Globus pallidus (tissue), 1 donor: Measurements from ENCODE around the gene PDGFC.

Experiments
- DNase-seq: peaks from one replicate; pipeline ENCODE4 v3.0.0-alpha.2; 2015; ENCODE audit warnings: low spot score

PDGFC gene, protein sequence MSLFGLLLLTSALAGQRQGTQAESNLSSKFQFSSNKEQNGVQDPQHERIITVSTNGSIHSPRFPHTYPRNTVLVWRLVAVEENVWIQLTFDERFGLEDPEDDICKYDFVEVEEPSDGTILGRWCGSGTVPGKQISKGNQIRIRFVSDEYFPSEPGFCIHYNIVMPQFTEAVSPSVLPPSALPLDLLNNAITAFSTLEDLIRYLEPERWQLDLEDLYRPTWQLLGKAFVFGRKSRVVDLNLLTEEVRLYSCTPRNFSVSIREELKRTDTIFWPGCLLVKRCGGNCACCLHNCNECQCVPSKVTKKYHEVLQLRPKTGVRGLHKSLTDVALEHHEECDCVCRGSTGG

DNA sequence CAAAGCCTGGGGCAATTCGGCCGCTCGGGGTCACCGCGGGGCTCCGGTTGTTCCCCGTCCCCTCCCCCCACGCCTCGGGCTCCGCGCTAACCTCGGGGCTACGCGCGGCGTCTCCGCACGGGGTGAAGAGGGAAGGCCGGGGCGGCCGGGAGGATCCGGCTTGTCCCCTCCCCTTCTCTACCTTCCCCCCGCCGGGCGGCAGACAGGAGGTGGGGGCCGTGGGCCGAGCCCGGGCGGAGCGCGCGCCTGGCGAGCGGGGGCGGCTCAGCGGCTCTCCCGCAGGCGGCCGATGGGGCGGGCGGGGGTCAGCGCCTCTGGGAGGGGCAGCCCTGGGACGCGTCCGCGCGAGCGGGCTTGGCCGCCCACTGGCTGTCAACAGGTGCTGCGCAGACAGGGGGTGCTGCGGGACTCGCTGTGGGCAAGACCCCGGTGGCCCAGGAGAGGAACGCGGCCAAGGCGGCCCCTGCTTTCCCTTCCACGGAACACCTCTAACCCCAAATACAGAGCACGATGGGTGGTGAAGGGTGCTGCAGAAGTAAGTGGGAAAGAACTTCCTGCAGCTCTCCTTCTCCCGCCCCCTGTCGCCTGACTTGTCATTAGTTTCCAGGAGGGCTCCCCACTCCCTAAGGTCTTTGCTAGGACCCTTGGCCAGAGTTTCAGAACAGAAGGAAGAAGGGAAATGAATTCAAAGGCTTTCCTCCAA, at the start of gene PDGFC:
Gene PDGFC, minus strand, starts transcription at position 124 of the 703 bp plus-strand sequence. CDS start 896 bp downstream, outside the sequence.
- DNase-seq = peak; percentile 62

DNA sequence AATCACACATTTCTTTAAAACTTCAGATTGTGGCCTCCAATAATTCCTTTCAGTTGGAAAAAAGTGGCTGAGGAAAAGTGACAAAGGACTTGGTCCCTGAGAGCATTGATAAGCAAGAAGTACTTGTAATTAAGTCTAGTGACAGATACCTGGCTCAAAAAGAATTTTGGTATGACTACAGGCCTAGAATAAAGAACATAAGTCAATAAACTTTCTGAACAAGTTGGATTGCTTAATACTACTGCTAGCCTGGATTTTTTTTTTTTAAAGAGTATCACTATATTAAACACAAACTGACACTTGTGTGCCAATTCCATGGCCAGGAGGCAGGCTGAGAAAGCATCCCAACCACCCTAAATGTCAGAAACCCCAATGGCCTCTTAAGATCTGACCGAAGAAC, 49.3 kb upstream of the PDGFC start:
- DNase-seq = no peak

DNA sequence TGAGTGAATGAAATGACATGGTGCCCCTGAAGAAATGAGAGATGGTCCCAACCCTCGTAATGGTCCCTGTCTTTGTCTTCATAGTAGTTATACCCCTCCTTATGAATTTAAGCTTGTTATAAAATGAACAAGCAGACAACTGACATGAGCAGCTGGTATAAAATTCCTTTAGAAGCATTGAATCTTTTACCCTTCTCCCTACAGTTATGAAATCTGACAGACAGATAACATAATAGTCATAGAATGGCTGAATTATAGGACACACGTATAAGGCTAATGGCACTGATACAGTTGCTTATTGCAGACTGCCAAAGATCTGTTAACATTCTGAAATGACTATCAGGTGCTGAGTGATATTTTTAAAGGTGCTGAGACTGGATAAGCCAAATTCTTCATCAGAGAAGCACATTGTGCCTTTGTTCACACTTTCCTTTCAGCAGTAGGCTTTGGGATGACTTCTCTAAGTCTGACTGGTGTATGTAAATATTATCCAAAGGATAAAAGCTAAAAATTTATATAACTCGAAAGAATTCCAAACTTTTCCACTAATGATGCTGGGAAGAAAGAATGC, 47.4 kb upstream of the PDGFC start:
- no peak for DNase-seq

DNA sequence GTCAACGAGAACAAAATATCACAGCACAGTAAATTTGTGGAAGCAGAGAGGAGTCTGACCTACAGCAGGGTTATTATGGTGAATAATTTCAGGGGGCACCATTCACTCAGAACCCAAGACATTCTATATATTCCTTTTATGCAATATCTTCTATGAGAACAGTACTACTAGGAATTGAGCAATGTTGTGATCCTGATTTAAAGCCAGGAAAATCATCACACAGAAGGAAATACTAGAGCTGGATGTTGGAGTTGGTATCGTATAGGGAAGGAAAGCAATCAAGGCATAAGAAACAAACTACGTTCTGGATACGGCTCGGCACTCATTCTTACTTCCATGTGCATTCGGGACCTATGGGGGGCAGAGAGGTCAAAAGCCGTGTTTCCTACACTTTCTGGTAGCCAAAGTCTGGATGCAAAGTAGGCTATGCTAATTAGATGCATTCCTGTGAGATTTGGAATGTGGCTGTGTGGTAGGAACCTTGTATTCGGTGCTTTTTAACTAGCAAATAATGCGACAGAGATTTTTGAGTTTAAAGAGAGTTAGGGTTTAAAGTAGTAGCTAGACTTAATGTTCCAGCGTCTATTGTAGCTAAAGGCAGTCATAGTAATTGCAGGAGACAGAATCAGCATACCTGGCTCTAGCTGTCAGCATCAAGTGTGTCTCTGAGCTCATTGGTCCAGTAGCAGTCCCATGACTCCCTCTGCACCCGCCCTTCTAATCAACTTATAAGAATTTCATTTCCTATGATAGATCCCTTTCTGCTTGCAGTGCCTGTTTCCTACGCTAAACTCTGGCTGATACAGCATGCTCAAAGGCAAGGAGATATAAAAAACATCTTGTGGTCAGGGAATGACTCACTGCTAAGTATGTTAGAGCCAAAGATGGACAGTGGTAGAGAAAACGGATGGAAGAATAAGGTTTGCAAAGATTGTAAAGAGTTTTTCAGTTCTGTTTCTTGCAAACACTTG, 43.3 kb upstream of the PDGFC start:
- DNase-seq = no peak

DNA sequence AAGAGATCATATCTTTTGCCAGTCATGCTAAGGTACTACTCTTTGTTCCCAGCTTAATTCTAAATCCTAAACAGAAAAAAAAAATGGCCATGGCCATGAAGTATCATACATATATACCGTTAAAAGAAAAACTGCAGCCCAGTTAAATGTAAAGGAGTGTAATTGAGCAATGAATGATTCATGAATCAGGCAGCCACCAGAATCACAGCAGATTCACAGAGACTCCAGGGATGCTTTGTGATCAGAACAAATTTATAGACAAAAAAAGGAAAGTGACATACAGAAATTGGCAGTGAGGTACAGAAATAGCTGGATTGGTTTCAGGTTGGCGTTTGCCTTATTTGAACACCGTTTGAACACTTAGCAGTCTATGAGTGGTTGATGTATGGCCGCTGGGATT, 42.1 kb upstream of the PDGFC start:
- no peak for DNase-seq

DNA sequence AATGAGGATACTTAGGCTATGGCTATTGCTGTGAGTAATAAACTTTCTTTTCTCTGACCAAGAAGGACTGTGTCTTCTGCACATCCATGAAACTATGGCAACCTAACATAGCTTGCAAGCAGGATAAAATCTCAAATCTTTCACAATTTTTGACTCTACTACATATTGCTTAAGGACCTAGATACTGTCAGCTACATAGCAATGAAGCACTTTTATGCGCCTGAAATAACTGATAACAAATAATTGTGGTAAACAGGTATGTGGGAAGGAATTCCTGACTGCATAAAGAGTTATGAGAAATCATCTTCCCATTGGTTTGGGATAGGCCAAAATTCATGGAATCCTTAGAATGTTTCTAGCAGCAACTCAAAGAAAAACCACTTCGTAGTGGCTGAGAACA, 41.2 kb upstream of the PDGFC start:
- DNase-seq = no peak

DNA sequence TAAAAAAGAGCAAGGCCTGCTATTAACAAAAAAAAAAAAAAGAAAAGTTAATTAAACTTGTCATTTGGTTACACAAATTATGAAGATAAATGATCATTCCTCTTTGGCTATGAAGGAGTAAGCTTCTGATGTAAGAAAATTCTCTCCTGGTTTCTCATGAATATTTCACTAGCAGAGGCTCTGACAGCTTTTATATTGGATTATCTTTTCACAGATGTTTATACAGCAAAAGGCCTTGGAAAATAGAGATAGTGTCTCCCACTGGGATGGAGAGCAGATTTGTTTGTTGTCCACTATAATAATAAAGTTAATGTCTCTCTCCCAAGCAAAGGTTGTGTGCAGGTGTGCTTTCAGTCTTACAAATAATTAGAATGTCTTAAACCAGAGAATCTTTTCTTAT, 40.7 kb upstream of the PDGFC start:
- no peak for DNase-seq

DNA sequence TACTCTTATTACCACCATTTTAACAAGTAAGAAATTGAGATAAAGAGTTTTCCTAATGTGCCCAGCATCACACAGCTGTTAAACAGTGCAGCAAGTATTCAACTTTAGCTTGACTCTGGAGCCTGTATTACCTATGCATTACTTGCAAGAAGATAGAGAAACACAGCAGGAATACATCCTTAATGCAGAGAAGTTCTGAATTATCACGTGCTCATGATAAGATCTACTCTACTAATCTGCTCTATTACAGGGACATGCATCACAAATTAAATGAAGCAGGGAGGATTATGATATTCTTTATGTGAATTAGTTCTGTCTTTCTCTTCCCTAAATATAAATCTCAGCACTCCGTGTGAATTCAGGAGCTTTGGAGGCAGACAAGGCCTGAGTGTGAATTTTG, 39.0 kb upstream of the PDGFC start:
- no peak for DNase-seq

DNA sequence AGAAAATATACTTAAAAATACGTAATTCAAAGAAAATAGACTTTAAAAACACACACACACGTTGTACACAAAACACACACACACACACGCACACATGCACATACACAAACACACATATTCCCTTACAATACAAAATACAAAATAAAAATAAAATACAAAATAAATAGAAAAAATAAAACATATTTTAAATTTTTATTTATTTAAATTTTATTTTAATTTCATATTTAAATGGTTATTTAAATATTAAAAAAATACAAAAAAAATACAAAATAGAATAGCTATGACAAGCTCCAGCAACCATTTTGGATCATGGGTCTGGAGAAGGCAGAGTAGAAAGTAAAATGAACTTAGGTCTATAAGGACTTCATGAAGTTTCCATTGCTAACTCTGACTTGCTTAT, 34.2 kb upstream of the PDGFC start:
- no peak for DNase-seq

DNA sequence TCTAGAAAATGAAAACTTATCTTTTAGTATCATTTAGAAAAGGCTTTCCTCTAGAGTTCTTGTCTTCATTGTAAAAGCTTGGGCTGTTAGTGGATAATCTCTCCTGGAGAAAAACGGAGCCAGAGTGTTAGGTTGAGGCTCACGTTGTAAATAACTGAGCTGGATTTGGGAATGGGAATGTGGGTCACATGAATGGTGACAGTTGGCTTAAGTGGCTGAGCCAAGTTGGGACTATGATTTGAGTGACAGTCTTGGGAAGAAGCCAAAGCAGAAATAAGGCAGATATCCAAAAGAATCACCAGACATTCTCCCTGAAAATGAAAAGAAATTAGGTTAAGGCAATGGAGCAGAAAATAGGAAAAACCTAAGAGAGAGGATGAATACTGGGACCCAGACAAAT, 33.6 kb upstream of the PDGFC start:
- DNase-seq = no peak

DNA sequence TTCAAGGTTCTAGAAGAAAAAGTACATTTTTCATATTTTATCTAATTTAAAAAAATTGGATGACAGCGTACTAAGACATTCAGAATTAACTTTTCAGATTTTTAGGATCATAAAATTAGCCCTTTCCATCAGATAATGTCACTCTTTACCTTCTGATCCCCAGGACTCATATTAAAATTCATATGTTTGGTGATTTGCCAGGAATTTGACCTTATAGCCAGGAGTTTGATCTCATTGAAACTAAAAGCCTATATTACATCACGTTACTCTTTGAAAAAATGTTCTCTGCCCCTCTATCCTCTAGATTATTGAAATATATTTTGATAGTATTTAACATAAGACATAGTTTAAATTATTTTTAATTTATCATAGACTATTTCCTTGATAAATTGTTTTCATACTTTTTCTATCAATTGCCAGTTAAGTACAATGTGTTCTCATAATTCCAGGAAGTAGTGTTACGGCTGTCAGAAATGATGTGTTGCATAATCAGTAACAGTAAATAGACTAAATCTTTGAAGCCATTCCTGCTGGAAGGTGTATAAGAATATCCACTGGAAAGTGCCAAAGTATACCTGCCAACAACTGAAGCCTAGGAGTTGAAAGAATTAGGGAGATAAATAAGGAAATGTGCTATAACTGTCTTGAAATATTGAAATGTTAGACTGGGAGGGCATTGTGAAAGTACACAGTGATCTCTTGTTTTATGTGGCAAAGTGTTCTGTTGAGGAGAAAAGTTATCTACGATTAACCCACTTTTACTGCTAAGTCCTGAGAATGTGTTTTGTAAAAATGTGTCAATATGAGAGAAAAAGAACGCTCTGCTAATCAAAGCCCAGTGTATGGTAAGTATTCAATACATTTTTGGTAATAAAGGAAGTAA, 32.9 kb upstream of the PDGFC start:
- DNase-seq = no peak

DNA sequence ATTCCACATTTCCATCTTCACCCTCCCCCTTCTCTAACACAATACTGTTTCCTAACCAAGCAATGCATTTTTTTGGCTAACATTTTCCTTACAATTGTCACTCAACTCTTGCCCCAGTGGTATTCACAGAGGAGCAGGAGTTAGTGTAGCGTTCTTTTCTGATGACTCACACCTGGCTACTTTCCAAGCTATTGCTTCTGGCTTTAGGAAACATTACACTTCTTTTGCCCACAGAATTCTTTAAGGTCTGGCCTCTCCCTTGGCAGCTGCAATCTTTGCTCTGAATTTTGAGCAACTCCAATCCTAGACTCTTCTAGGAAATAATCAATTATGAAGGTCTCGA, 27.5 kb upstream of the PDGFC start:
- DNase-seq = no peak

DNA sequence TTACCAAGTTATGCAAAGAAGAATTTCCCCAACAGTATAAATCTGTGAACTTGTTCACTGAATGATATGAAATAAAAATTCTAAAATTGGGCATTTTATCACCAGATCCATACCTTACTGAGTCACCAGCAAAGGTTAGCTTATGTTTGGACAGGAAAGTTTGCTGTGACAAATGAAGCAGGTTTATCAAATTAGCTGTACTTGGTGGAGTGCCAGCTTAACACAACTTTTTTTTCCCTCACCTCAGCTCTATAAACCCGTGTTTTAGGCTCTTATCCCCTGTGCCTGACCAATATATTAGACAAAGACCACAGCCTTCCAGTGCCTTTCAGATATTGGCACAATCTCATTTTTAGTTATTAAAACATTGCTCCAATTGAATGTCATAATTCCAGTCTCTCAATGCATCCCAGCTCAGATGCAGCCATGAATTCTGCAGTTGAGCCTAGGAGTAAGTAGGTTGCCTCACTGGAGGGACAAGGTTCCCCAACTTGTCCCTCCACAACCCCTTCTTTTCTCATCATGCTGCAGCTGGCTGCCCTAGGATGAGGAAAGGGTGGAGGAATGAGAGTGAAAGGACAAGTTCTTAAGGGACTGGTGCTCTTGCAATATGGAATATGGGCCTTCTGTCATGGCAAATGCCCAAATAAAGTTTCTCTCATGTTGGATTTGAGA, 27.0 kb upstream of the PDGFC start:
- no peak for DNase-seq

DNA sequence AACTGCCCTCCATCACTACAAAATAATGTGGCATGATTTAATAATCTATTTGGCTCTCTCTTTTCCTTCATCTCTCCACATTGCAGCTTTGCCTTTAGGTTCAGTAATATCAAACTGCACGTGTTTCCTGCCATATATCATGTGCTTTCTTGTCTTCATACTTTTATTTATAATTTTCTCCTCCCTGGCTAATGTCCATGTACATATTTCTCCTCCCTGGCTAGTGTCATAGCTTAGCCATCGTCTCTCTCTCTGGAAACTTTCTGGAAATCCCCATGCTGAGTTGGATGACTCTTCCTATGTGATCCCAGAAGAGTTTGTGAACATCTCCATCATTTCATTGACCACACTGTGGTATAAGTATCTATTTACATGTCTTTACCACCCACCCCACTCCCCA, 21.3 kb upstream of the PDGFC start:
- no peak for DNase-seq

DNA sequence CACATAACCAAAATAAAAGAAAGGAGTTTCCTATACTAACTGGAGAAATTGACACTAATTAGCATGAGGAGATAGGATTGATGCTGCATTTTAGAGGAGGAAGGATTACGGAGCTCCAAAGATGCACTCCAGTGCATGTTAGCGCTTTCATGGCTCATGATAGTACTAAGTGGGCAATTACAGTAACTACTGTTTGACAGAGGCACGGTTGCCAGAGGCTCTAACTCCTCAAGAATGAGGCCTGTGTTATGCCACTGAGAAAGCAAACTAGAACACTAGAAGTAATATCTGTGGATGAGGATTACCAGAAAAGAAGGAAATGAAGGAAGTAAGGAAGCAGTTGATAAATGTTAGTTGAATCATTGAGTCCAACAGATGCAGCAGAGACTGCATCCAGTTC, 19.6 kb upstream of the PDGFC start:
- no peak for DNase-seq

DNA sequence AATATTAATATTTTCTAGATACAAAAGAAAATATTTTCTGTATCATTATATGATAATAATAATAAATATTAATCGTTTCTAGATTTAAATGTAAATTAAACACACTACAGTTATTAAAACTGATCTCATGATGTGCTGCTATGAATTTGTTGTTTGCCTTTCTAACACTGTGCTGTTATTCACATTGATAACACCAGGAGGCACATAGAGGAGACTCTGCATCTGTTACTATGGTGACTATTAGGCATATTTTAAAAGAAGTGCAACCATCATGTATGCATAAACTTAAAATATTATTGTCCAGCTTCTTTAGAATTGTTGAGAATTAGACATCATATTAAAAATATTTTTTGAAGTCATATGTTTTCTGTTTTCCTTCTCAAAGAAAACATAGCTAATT, 11.8 kb upstream of the PDGFC start:
- no peak for DNase-seq

DNA sequence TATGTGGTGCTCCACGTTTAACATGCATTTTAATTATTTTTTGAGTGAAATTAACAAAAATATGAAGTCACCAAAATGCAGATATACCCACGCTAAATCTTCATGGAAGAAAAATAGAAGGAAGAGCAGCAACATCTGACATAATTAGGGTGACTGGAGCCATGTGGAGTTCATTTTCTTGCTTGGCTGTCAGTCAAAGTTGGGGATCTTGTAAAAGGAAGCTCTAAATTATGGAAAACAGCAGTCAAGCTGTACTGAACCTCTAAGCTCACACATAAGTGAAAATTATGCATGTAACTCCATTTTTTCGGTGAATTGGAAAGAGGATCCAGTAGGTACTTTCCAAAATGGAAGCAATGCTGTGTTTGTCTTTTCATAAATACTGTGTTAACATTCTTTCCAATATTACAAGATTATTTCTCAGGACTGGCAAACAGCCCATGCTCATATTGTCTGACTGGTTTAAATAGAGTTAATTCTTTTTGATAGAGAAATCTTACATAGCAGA, 9.7 kb upstream of the PDGFC start:
- DNase-seq = no peak

DNA sequence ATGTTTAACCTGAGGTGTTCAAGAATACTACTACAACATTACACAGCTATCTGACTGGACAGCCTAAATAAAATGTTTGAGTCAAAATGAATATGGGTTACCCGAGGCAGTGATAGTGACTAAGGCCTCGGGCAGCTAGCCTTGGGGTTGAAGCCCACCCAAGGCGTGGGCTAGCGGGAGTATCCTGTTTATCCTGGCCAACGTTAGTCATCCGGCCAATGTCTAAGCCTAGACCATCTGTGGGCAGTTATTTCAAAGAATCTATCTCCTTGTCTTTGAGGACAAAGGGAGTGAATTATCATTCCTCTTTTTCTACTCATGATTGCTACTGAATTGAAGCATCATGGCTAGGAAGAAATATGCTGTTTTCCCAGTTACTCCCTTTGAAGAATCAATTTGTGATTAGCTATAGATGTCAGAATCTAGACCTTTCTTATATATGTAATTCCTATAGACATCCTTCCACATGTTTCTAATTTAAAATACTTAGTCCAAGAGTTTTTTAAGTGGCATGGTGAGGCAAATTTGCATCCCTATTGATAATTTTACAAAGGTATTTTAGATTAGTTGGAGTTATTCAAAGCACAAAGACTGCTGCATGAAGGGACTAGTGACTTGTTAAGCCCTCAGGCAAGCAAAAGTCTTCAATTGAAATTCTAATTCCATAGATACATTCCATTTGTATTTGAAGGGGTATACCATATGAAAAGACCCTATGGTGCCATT, 6.0 kb upstream of the PDGFC start:
- DNase-seq = no peak

DNA sequence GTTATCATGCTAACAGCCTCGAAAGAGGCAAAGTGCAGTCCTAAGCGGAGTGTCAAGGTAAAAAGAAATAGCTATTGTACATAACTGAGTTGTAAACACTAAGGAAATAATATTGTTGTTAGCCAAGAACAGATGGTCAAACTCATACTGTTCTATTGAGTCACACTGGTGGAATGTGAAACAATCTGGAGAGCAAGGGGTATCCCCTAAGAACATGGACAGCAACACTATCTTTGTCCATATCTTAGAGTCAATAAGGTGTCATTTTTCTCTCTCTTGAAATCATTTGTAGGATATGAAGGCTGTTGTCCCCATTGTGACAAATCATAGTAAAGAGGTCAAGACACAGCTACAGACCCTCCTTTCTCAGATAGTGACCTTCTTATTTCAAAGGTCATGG, 4.5 kb upstream of the PDGFC start:
- DNase-seq = no peak

DNA sequence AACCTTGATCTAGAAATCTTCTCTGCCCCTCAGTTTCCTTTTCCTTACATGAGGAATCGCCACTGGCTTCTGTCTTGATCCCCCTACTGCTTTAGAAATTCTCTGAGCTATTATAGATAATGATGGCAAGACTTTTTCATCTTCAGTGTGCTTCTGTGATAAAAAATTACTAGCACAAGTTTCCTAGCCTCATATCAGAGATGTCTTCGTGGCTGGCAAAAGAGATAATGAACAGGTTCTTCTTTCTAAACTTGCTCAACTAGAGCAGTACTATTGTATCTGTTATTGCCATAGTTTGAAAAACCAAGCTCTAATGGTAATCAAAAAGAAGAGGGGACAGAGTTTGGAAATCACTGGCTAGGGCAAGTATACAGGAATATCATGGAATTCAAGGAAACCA, 4.1 kb upstream of the PDGFC start:
- no peak for DNase-seq
